Ovary (tissue), 9 donors: ENCODE measurements around the gene MAPK8IP1. TPM values are rescaled to one million over a fixed set of nuclear protein-coding genes. Genes with fewer than 3 reads are reported as not detected.
"Not testable (repeated sequence)": the region's sequence is repeated elsewhere in the genome, so short reads cannot be mapped to it uniquely, and the experiment has no call there.

Experiments used
- DNase-seq, 5 donors: peaks; one replicate each; pipeline ENCODE4 v3.0.0-alpha.2; 2019 to 2020
- H3K27ac ChIP-seq, 2 donors: fragments of 200-600 bp; one replicate each; pipeline versions ENCODE4 v1.5.1 to v1.8.0; 2019 to 2022
- H3K27me3 ChIP-seq: fragments of 200-600 bp; one replicate; pipeline ENCODE4 v1.8.0; 2022
- H3K36me3 ChIP-seq: fragments of 200-600 bp; sonication (generic); one replicate; pipeline ENCODE4 v1.5.1; 2019
- H3K4me1 ChIP-seq: one replicate; pipeline ENCODE4 v1.8.1; 2013; ENCODE audit warnings: mild to moderate bottlenecking, moderate library complexity; ENCODE audit not compliant: insufficient read depth
- H3K4me3 ChIP-seq: fragments of 200-600 bp; sonication (generic); one replicate; pipeline ENCODE4 v1.5.1; 2017
- H3K9me3 ChIP-seq, 2 donors: fragments of 200-600 bp in 1 of 2; sonication (generic) in 1 of 2; one replicate each; pipeline versions ENCODE4 v1.5.1 to v1.8.1; 2013 to 2019; ENCODE audit warnings: mild to moderate bottlenecking in 1 of 2, moderate library complexity in 1 of 2
- CTCF ChIP-seq, 3 donors: fragments of 450-650 bp in 2 of 3; fragments of 200-600 bp in 1 of 3; IDR thresholded peaks; one replicate each; pipeline versions ENCODE4 v1.5.1 to v1.8.0; 2016 to 2022; ENCODE audit warnings: antibody characterized with exemption in 3 of 3, mild to moderate bottlenecking in 1 of 3
- EP300 ChIP-seq: sonication (generic); formaldehyde crosslinking; IDR thresholded peaks from one replicate; pipeline ENCODE4 v1.6.1; 2017; ENCODE audit warnings: antibody characterized with exemption
- POLR2A ChIP-seq: fragments of 450-650 bp; IDR thresholded peaks from one replicate; pipeline ENCODE4 v1.6.1; 2017; ENCODE audit warnings: antibody characterized with exemption, mild to moderate bottlenecking, moderate library complexity
- WGBS, 3 donors: extraction: QIAGEN DNeasy Blood & Tissue Kit in 1 of 3; methylation state at CpG; one replicate each; pipeline versions ENCODE4 v1.1.5 to v1.1.7; 2013 to 2017; 5-methylcytosine and 5-hydroxymethylcytosine counted together
- intact Hi-C, 4 donors: fragments of 100-400 bp; cut with DNase I; formaldehyde crosslinking; loops; one replicate each; pipeline versions ENCODE4 v1.11.0 to v1.15.1; 2022 to 2023
- polyA plus RNA-seq, 2 donors: library from polyadenylated mRNA; stranded (reverse); fragments of 200-250 nt in 1 of 2; fragments of 350-450 nt in 1 of 2; fragmentation: Illumina TruSeq in 1 of 2; extraction: RNeasy Lipid Tissue Mini Kit (QIAGEN cat#74804) in 1 of 2; gene quantifications; one replicate each; pipeline ENCODE4 v1.2.3, GENCODE V29; 2013 to 2014
- total RNA-seq, 7 donors: library from RNA; depleted of rRNA in 2 of 7; stranded (reverse); fragments of >200 nt in 2 of 7; fragmentation: NEBNext Ultra II Directional in 3 of 7; extraction: Animal tissue kit (Norgen Biotek cat#: 25700) in 3 of 7; gene quantifications; one replicate each; pipeline versions ENCODE4 v1.1.0 to v1.2.4, GENCODE V29; 2016 to 2023
- donor health status: DM: no; HTN: no; CAD: no; lungs with moderate emphysema.
- donor health status: DM: no; HTN: no; CAD: no.
- donor health status: Bipolar disorder and iron deficiency.
- donor health status: DM: yes; HTN: yes; CAD: no.
- donor health status: DM: no; HTN: no; CAD: no.
- donor health status: DM: yes; HTN: yes; CAD: no.

The MAPK8IP1 gene
- total and polyA plus RNA-seq, 9 donors, result 3.7 to 24.1 (median 14.4) TPM

DNA sequence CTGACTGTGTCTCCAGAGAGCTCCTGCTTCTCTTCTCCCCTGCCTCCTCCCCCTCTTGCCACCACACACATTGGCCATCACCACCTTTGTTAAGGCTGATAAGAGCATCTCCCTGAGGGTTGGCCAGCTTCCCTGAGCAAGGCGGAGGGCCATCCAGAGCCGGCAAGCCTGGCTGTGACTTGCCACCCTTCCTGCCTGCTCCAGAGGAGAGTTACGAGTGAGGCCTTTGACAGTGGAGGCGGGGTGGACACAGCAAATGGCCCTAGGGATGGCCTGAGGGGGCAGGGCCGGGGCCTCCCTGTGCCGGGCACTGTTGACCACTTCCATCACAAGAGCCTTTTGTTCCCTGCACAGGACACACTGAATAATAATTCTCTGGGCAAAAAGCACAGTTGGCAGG is 16.2 kb downstream of the MAPK8IP1 start:
- no peak for DNase-seq
- TF ChIP-seq CTCF (IDR thresholded peaks at IDR 0.05), result no peak
- Histone ChIP-seq H3K27ac (no peak overlapping the region), H3K4me3 (no peak overlapping the region), H3K9me3 (no peaks in the 10 kb centered on the region), H3K4me1 (peaks cover 6% of the 10 kb centered on the region), H3K36me3 (no peaks in the 10 kb centered on the region), H3K27me3 (no peaks in the 10 kb centered on the region)
- intact Hi-C loops, result no loop called here
- 80 to 93% (median 90%) methylated on average over 6 of the region's 6 CpGs for WGBS, 3 donors

DNA sequence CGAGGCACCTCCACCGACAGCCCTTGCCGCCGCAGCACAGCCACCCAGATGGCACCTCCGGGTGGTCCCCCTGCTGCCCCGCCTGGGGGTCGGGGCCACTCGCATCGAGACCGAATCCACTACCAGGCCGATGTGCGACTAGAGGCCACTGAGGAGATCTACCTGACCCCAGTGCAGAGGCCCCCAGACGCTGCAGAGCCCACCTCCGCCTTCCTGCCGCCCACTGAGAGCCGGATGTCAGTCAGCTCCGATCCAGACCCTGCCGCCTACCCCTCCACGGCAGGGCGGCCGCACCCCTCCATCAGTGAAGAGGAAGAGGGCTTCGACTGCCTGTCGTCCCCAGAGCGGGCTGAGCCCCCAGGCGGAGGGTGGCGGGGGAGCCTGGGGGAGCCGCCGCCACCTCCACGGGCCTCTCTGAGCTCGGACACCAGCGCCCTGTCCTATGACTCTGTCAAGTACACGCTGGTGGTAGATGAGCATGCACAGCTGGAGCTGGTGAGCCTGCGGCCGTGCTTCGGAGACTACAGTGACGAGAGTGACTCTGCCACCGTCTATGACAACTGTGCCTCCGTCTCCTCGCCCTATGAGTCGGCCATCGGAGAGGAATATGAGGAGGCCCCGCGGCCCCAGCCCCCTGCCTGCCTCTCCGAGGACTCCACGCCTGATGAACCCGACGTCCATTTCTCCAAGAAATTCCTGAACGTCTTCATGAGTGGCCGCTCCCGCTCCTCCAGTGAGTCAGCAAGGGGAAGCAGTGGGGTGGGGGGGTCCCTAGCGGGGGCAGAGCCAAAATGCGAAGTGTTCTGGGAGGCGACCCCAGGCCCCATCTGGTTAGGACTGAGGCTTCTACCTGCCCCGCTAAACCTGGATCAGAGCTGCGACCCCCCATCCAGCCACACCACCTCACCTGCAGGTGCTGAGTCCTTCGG is 17.3 kb downstream of the MAPK8IP1 start:
- H3K4me1 ChIP-seq, result peaks cover 6% of the 10 kb centered on the region
- H3K27ac ChIP-seq, result no peak overlapping the region
- no peak overlapping the region for H3K4me3 ChIP-seq
- H3K27me3 ChIP-seq, result no peaks in the 10 kb centered on the region
- H3K9me3 ChIP-seq, result no peaks in the 10 kb centered on the region
- WGBS, 3 donors, result 88 to 90% (median 90%) methylated on average over 52 to 56 of the region's 56 CpGs
- intact Hi-C loops, result no loop called here
- DNase-seq, result no peak
- TF ChIP-seq EP300 (no peak), POLR2A (no peak), CTCF (IDR thresholded peaks at IDR 0.05) (no peak)
- no peaks in the 10 kb centered on the region for H3K36me3 ChIP-seq

DNA sequence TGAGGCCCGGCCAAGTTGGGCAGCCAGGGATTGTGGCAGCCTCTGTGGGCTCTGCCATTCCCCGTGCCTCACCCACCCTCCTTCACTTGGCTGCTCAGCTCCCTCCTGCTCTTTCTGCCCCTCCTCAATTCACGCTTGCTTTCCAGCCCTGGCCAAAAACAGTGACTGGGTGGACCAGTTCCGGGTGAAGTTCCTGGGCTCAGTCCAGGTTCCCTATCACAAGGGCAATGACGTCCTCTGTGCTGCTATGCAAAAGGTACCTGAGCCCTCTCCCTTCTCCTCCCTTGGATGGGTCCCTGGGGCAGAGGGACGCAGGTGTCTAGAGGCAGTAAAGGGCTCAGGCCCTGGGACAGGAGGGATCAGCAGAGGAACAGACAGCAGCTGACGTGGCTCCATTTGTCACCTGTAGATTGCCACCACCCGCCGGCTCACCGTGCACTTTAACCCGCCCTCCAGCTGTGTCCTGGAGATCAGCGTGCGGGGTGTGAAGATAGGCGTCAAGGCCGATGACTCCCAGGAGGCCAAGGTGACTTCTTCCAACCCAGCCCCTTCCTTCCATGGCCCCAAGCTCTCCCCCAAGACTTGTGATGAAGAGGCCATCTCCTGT is 19.0 kb downstream of the MAPK8IP1 start:
- no peaks in the 10 kb centered on the region for H3K36me3 ChIP-seq
- no peak overlapping the region for H3K4me3 ChIP-seq
- H3K27ac ChIP-seq, result no peak overlapping the region
- TF ChIP-seq CTCF (IDR thresholded peaks at IDR 0.05), result no peak
- no peak for TF ChIP-seq POLR2A
- no peak for TF ChIP-seq EP300
- peaks cover 3% of the 10 kb centered on the region for H3K4me1 ChIP-seq
- no peak for DNase-seq
- no peaks in the 10 kb centered on the region for H3K27me3 ChIP-seq
- 78 to 83% (median 80%) methylated on average over 15 of the region's 15 CpGs for WGBS, 3 donors
- no peaks in the 10 kb centered on the region for H3K9me3 ChIP-seq
- intact Hi-C loops, result no loop called here

GRCh38 chr11:45905095-45905494 is 19.6 kb downstream of the MAPK8IP1 start:
- TF ChIP-seq CTCF (IDR thresholded peaks at IDR 0.05) (no peak), EP300 (no peak), POLR2A (no peak)
- WGBS, 3 donors, result 88 to 93% (median 93%) methylated on average over 18 to 19 of the region's 19 CpGs
- DNase-seq, result no peak
- H3K27ac ChIP-seq, result no peak overlapping the region
- no peaks in the 10 kb centered on the region for H3K36me3 ChIP-seq
- H3K4me3 ChIP-seq, result no peak overlapping the region
- H3K9me3 ChIP-seq, result no peaks in the 10 kb centered on the region
- H3K4me1 ChIP-seq, result peaks cover 2% of the 10 kb centered on the region
- intact Hi-C loops, result no loop called here
- no peaks in the 10 kb centered on the region for H3K27me3 ChIP-seq

- H3K4me1 ChIP-seq, H3K27ac ChIP-seq, H3K4me3 ChIP-seq, intact Hi-C loops, H3K9me3 ChIP-seq, H3K36me3 ChIP-seq, H3K27me3 ChIP-seq, DNase-seq: not testable (repeated sequence)
- WGBS, 3 donors, result 79 to 98% (median 84%) methylated on average over 4 to 6 of the region's 6 CpGs
These were observed 20.1 kb downstream of the MAPK8IP1 start for GRCh38 chr11:45905576-45905975.
